A549 treated with AZD2906 at 1 μM for 4 hours (cell line): ENCODE results near the gene GANAB. TPM values are rescaled to one million over a fixed set of nuclear protein-coding genes. Genes with fewer than 3 reads are reported as not detected.

Experiments used
- total RNA-seq: library from RNA; stranded (reverse); fragments of 200-300 nt; extraction: Qiagen RNA extraction; gene quantifications from 5 replicates; pipeline ENCODE4 v1.2.3, GENCODE V29; 2022

GANAB gene
- 248 to 270 TPM (median 260 TPM) in 5 replicates for total RNA-seq

DNA sequence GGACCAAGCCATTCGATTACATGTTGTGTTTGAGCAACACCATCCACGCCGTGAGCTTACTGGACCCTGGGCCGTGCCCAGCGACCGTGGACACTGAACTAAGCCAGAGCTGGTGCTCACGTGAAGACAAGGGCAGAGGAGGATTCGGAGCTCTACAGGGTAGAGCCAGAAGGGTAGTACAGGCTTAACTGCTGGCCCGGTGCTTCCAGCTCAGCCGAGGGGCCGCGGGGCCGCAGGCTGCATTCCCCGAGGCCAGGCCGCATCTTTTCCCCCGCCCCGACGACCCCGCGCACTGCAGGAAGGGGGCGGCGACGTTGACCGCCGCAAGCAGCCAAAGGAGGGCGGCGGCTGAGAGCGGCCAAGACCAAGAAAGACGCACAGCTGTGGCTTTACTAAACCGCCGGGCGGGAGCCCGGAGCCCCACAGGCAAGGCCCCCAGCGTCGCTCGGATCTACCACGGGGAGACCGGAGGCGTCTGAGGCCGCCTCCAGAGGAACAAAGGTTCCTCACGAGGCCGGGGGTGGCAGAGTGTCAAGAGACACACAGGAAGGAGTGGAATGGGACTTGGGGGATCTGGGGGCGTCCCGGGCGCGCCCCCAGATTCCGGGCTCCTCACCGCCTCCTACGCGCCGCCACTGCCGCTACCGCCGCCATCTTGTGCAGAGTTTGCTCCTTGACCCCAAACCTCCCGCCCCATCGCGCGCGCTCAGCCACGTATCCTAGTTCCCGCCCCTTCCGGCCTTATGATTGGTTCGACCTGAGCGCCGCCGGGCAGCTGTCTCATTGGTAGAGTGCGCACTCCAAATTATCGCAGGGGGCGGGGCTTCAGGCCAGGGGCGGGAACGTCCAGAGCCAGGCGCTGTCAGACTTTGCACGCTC lies at the start of gene GANAB:
TSS of gene GANAB (minus strand) at position 668 of the 879 bp plus-strand sequence. CDS start at position 654, 14 bp downstream.

DNA sequence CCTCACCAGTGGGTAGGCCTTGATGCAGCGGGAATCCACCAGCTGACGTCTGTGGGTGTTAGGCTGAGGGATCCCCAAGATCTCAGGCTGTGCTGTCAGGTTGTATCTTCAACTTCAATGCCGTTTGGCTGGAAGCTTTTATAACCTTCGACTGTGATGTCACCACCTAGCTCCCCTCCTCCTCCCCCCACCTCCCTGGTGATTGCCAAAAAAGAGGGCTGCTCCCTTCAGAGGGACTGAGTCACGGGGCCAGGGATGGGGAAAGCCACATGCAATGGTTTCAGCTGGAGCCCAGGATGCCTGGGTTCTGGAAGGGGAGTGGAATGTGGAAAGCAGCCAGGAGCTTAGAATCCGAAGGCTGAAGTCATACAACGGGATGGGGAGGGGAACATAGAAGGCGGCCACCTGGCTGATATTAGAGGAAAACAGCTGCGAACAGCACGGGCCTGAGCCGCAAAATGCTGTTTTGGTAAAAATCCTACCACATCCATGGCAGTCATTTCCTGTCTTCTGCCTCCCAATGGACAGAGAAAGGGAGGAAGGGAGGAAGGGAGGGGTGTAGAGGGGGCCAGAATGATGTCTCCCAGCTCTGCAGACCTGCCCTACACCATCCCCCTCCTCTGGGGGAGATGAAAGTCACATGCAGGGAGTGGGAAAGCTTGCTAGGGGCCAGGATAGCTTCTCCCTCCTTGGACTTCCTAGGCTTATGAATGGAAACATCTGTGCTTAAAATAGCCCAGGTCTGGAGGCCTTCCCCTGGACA lies 43.2 kb upstream of the GANAB start, which contains the start of gene LRRN4CL:
TSS of gene LRRN4CL (minus strand) at position 110 of the 763 bp plus-strand sequence. CDS start 1,022 bp downstream, outside the sequence.

DNA sequence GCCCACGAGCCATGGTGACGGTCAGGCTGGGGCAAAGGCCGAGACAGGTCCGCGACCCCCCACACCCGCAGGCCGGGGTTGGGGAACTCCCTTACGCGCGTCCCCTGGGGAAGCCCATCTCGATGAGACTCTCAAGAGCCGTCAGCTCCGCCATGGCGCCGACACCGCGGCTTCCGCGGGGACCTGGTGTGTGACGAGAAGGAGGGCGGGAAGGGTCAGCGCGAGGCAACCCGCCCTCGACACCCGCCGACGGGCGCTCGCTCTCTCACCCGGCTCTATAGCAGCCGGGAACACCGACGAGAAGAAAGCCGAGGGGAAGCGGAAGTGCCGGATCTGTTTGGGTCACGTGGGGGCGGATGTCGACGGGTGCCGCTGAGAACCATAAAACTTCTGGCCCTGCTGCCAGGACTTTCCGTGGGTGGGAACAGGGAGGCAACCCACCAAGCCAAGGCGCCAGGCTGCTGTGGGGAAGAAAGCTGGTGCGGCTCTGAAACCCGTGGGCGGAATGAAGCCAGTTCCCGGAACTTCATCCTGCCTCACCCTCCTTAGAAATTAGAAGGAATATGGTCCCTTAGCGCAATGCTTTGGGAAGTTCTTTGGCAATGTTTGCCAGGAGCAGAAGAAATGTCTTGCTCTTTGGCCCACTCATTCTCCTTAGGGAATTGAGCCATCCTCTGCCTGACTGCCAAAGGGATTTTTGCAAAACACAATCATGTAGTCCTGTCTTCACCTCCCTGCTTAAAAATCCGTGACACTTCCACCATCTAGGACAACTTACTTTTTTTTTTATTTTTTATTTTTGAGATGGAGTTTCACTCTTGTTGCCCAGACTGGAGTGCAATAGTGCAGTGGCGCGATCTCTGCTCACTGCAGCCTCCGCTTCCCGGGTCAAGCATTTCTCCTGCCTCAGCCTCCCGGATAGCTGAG lies 32.6 kb upstream of the GANAB start, which contains the start of gene UBXN1:
TSS of gene UBXN1 (minus strand) at position 304 of the 927 bp plus-strand sequence. CDS start at position 154, 150 bp downstream.

DNA sequence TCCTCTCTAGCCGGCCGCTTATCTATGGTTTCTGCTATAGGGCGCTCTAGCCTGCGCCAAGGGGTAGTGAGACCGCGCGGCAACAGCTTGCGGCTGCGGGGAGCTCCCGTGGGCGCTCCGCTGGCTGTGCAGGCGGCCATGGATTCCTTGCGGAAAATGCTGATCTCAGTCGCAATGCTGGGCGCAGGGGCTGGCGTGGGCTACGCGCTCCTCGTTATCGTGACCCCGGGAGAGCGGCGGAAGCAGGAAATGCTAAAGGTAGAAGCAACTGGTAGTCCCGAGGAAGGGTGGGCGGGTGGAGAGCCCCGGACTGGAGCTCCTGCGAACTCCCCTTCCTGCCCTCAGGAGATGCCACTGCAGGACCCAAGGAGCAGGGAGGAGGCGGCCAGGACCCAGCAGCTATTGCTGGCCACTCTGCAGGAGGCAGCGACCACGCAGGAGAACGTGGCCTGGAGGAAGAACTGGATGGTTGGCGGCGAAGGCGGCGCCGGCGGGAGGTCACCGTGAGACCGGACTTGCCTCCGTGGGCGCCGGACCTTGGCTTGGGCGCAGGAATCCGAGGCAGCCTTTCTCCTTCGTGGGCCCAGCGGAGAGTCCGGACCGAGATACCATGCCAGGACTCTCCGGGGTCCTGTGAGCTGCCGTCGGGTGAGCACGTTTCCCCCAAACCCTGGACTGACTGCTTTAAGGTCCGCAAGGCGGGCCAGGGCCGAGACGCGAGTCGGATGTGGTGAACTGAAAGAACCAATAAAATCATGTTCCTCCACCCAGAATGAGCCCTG lies 25.4 kb upstream of the GANAB start, which contains the start of the genes LBHD1 and UQCC3:
TSS of gene LBHD1 (minus strand) at position 660 of the 782 bp plus-strand sequence. CDS start 2,236 bp downstream, outside the sequence.
TSS of gene UQCC3 (plus strand) at position 66 of the 782 bp plus-strand sequence. CDS start at position 139, 73 bp downstream.

GRCh38 chr11:62665075-62665598 lies 18.7 kb upstream of the GANAB start, which contains the start of the genes C11orf98 and CSKMT:
TSS of gene C11orf98 (minus strand) at chr11:62665210. CDS start at chr11:62665169, 41 bp downstream.
TSS of gene CSKMT (plus strand) at chr11:62665312. CDS start at chr11:62665880, 568 bp downstream.

DNA sequence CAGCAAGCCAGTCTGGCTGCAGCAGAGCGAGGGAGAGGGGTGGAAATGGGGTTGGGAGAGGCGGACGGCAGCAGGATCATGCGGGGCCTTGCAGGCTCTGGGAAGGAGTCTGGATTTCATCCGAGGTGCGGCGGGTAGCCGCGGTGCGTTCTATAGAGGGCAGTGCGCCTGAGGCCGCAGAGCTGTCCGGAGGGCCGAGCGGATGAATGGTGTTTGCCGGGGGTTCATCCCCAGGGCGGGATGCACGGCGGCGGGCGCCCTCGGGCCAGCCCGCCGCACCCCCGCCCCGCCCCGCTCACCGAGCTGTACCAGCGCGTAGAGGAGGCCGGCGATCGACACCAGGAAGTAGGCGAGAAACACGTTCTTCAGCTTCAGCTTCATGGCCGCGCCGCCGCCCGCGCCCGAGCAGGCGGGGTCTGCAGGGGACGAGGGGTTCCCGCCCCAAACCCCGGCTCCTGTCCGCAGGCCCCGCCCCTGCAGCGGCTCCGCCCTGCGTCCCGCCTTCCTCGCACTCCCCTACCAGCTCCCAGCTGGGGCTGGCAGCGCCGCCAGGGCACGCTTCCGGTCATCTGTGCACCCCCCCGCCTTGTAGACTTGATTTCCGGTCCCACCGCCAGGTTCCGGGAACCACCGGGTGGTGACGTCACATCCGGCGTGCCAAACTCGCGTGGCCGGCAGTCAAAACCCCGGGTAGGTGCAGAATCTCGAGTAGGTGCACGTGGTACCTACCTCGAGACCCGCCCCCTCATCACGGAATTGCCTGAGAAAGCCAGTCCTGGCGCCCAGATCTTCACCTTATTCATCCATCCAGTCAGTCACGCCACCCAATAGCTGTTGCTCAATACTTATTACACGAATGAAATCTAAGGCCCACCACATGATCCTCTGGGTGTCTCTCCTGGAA lies 24.6 kb downstream of the GANAB start, which contains the start of gene B3GAT3:
TSS of gene B3GAT3 (minus strand) at position 420 of the 904 bp plus-strand sequence. CDS start at position 381, 39 bp downstream.

GRCh38 chr11:62612366-62613290 lies 33.8 kb downstream of the GANAB start, which contains the start of the genes EML3 and ROM1:
TSS of gene EML3 (minus strand) at chr11:62612775. CDS start at chr11:62612457, 318 bp downstream.
TSS of gene ROM1 (plus strand) at chr11:62613257. CDS start at chr11:62613282, 25 bp downstream.

GRCh38 chr11:62601372-62602140 lies 44.9 kb downstream of the GANAB start, which contains the start of gene MTA2:
TSS of gene MTA2 (minus strand) at chr11:62601865. CDS start at chr11:62601450, 415 bp downstream.

DNA sequence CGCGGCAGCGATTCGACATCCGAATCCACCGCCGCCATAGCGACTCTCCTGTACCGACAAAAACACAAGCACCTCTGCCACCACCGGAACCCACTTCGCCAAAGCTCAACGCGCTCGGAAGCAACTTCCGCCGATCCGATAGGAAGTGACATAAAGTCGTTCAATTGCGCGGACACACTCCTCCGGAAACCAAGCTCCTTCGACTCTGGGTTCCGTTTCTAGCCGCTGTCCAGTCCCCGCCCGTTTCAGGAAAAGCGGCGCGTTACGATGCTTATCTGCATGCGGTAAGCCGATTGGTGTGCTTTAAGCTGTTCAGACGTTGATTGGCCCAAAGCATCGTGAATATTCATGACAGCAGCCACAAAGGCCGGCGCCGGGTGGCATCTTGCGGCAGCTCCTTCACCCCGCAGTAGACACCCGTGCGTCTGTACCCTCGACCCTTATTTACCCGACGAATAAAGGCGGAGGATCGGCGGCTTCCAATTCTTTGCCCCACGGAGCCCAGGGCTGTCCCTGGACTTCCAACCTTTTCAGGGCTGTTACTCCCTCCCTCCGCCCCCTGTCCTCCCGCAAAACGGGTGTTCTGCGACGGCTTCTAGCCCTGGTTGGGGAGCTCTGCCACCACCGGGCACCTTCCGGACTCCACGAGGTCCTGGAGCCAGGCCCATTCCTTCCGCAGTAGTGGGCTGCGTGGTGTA lies 54.8 kb downstream of the GANAB start, which contains the start of gene TUT1:
TSS of gene TUT1 (minus strand) at position 76 of the 698 bp plus-strand sequence. CDS start at position 38, 38 bp downstream.

Other genes starting within 250 kb of the GANAB start
- 0.23 to 0.69 TPM (median 0.37 TPM) in 3 of 5 replicates, not detected in the others for gene SCGB1A1, start 227.6 kb downstream of the GANAB start, total RNA-seq
- gene AHNAK, start 99.8 kb downstream of the GANAB start, total RNA-seq = 339 to 412 TPM (median 379 TPM) in 5 replicates
- 1,893 to 2,060 TPM (median 2,008 TPM) in 5 replicates for gene EEF1G, start 72.7 kb downstream of the GANAB start, total RNA-seq
- gene TUT1, start 55.1 kb downstream of the GANAB start, total RNA-seq = 12.8 to 17.8 TPM (median 17.0 TPM) in 5 replicates
- gene MTA2, start 44.7 kb downstream of the GANAB start, total RNA-seq = 82.2 to 92.9 TPM (median 85.9 TPM) in 5 replicates
- gene EML3, start 33.8 kb downstream of the GANAB start, total RNA-seq = 19.9 to 26.0 TPM (median 22.0 TPM) in 5 replicates
- 3.6 to 4.3 TPM (median 4.0 TPM) in 5 replicates for gene ROM1, start 33.4 kb downstream of the GANAB start, total RNA-seq
- 44.5 to 55.6 TPM (median 54.8 TPM) in 5 replicates for gene B3GAT3, start 24.6 kb downstream of the GANAB start, total RNA-seq
- gene INTS5, start 6.7 kb upstream of the GANAB start, total RNA-seq = 19.1 to 23.0 TPM (median 22.6 TPM) in 5 replicates
- 118 to 140 TPM (median 121 TPM) in 5 replicates for gene C11orf98, start 18.6 kb upstream of the GANAB start, total RNA-seq
- 6.9 to 15.1 TPM (median 13.5 TPM) in 5 replicates for gene CSKMT, start 18.7 kb upstream of the GANAB start, total RNA-seq
- gene UQCC3, start 25.1 kb upstream of the GANAB start, total RNA-seq = 23.4 to 38.0 TPM (median 35.7 TPM) in 5 replicates
- gene LBHD1, start 25.7 kb upstream of the GANAB start, total RNA-seq = 4.0 to 5.1 TPM (median 4.8 TPM) in 5 replicates
- gene UBXN1, start 32.5 kb upstream of the GANAB start, total RNA-seq = 113 to 126 TPM (median 120 TPM) in 5 replicates
- gene LRRN4CL, start 42.9 kb upstream of the GANAB start, total RNA-seq = 0.07 to 0.10 TPM (median 0.08 TPM) in 3 of 5 replicates, not detected in the others
- gene BSCL2, start 60.8 kb upstream of the GANAB start, total RNA-seq = 53.3 to 85.7 TPM (median 68.0 TPM) in 5 replicates
- not detected in 5 replicates for gene GNG3, start 61.1 kb upstream of the GANAB start, total RNA-seq
- gene HNRNPUL2, start 80.8 kb upstream of the GANAB start, total RNA-seq = 38.1 to 42.3 TPM (median 39.3 TPM) in 5 replicates
- gene TTC9C, start 81.9 kb upstream of the GANAB start, total RNA-seq = 28.8 to 30.0 TPM (median 29.4 TPM) in 5 replicates
- 1.3 to 1.8 TPM (median 1.5 TPM) in 5 replicates for gene ZBTB3, start 107.5 kb upstream of the GANAB start, total RNA-seq
- 161 to 178 TPM (median 174 TPM) in 5 replicates for gene POLR2G, start 115.0 kb upstream of the GANAB start, total RNA-seq
- gene TAF6L, start 124.8 kb upstream of the GANAB start, total RNA-seq = 12.2 to 15.7 TPM (median 14.0 TPM) in 5 replicates
- gene TMEM179B, start 140.8 kb upstream of the GANAB start, total RNA-seq = 68.8 to 94.9 TPM (median 86.7 TPM) in 5 replicates
- gene TMEM223, start 145.4 kb upstream of the GANAB start, total RNA-seq = 19.7 to 28.7 TPM (median 27.7 TPM) in 5 replicates
- 38.7 to 55.4 TPM (median 50.7 TPM) in 5 replicates for gene NXF1, start 158.8 kb upstream of the GANAB start, total RNA-seq
- gene STX5, start 185.4 kb upstream of the GANAB start, total RNA-seq = 19.5 to 24.9 TPM (median 23.9 TPM) in 5 replicates
- gene TEX54, start 186.2 kb upstream of the GANAB start, total RNA-seq = not detected in 5 replicates
- 74.3 to 82.0 TPM (median 79.5 TPM) in 5 replicates for gene WDR74, start 193.0 kb upstream of the GANAB start, total RNA-seq
- gene SLC3A2, start 234.3 kb upstream of the GANAB start, total RNA-seq = 893 to 1,052 TPM (median 950 TPM) in 5 replicates